Activated naive CD4-positive, alpha-beta T cell treated with anti-CD3 and anti-CD28 coated beads, Interleukin-2, amount 50 U/mL, for 24 hours (primary cell): ENCODE measurements around the gene MSRB3.
"Not testable (repeated sequence)": the region's sequence is repeated elsewhere in the genome, so short reads cannot be mapped to it uniquely, and the experiment has no call there.

Experiments used
- H3K27ac Mint-ChIP-seq: one replicate; pipeline ENCODE4 v1.8.0; 2021; ENCODE audit warnings: mild to moderate bottlenecking, mixed read lengths
- H3K27me3 Mint-ChIP-seq: one replicate; pipeline ENCODE4 v1.8.0; 2021; ENCODE audit warnings: mixed read lengths
- H3K36me3 Mint-ChIP-seq: one replicate; pipeline ENCODE4 v1.8.0; 2021; ENCODE audit warnings: mixed read lengths
- H3K4me1 Mint-ChIP-seq: one replicate; pipeline ENCODE4 v1.8.0; 2021; ENCODE audit warnings: mixed read lengths
- H3K4me3 Mint-ChIP-seq: one replicate; pipeline ENCODE4 v1.8.0; 2021; ENCODE audit warnings: mild to moderate bottlenecking, mixed read lengths
- H3K9me3 Mint-ChIP-seq: one replicate; pipeline ENCODE4 v1.8.0; 2021; ENCODE audit warnings: mixed read lengths

MSRB3 gene

GRCh38 chr12:65306366-65307168, 28.1 kb downstream of the MSRB3 start:
- Mint-ChIP-seq H3K4me1 (peaks cover 3% of the 10 kb centered on the region), H3K4me3 (no peak overlapping the region), H3K27ac (no peak overlapping the region), H3K36me3 (no peaks in the 10 kb centered on the region), H3K27me3 (peaks cover 14% of the 10 kb centered on the region), H3K9me3 (no peaks in the 10 kb centered on the region)

GRCh38 chr12:65307169-65307501, 28.7 kb downstream of the MSRB3 start:
- Mint-ChIP-seq H3K36me3 (no peaks in the 10 kb centered on the region), H3K4me1 (peaks cover 3% of the 10 kb centered on the region), H3K9me3 (no peaks in the 10 kb centered on the region), H3K27me3 (peaks cover 13% of the 10 kb centered on the region), H3K27ac (no peak overlapping the region), H3K4me3 (no peak overlapping the region)

- H3K4me3 Mint-ChIP-seq = no peak overlapping the region
- peaks cover 13% of the 10 kb centered on the region for H3K27me3 Mint-ChIP-seq
Observed at GRCh38 chr12:65308006-65308405, 29.5 kb downstream of the MSRB3 start.

GRCh38 chr12:65308601-65309071, 30.2 kb downstream of the MSRB3 start:
- H3K36me3 Mint-ChIP-seq = no peaks in the 10 kb centered on the region
- H3K4me1 Mint-ChIP-seq = peaks cover 3% of the 10 kb centered on the region
- H3K27me3 Mint-ChIP-seq = peaks cover 11% of the 10 kb centered on the region
- no peak overlapping the region for H3K4me3 Mint-ChIP-seq
- H3K9me3 Mint-ChIP-seq = no peaks in the 10 kb centered on the region
- no peak overlapping the region for H3K27ac Mint-ChIP-seq

More at GRCh38 chr12:65308006-65308405, 29.5 kb downstream of the MSRB3 start:
- Mint-ChIP-seq H3K9me3 (no peaks in the 10 kb centered on the region), H3K27ac (no peak overlapping the region), H3K4me1 (peaks cover 3% of the 10 kb centered on the region), H3K36me3 (no peaks in the 10 kb centered on the region)

- Mint-ChIP-seq H3K4me3 (no peak overlapping the region), H3K27ac (peak overlapping the region; percentile 8), H3K27me3 (peaks cover 5% of the 10 kb centered on the region), H3K9me3 (no peaks in the 10 kb centered on the region), H3K4me1 (peaks cover 3% of the 10 kb centered on the region), H3K36me3 (no peaks in the 10 kb centered on the region)
Observed at GRCh38 chr12:65311260-65311659, 32.8 kb downstream of the MSRB3 start.

- no peaks in the 10 kb centered on the region for H3K9me3 Mint-ChIP-seq
- H3K27ac Mint-ChIP-seq = no peak overlapping the region
- H3K36me3 Mint-ChIP-seq = no peaks in the 10 kb centered on the region
- no peak overlapping the region for H3K4me3 Mint-ChIP-seq
- no peaks in the 10 kb centered on the region for H3K4me1 Mint-ChIP-seq
- H3K27me3 Mint-ChIP-seq = peaks cover 2% of the 10 kb centered on the region
Observed at GRCh38 chr12:65313719-65314317, 35.3 kb downstream of the MSRB3 start.

GRCh38 chr12:65315238-65315637, 36.8 kb downstream of the MSRB3 start:
- H3K4me1 Mint-ChIP-seq, H3K4me3 Mint-ChIP-seq, H3K36me3 Mint-ChIP-seq, H3K27ac Mint-ChIP-seq, H3K27me3 Mint-ChIP-seq, H3K9me3 Mint-ChIP-seq: not testable (repeated sequence)

GRCh38 chr12:65318186-65318685, 39.8 kb downstream of the MSRB3 start:
- Mint-ChIP-seq H3K27me3 (peaks cover 13% of the 10 kb centered on the region), H3K27ac (no peak overlapping the region), H3K4me3 (no peak overlapping the region)

GRCh38 chr12:65319688-65320200, 41.3 kb downstream of the MSRB3 start:
- no peaks in the 10 kb centered on the region for H3K9me3 Mint-ChIP-seq
- no peak overlapping the region for H3K27ac Mint-ChIP-seq
- H3K27me3 Mint-ChIP-seq = peaks cover 16% of the 10 kb centered on the region
- no peak overlapping the region for H3K4me3 Mint-ChIP-seq
- H3K4me1 Mint-ChIP-seq = no peaks in the 10 kb centered on the region
- H3K36me3 Mint-ChIP-seq = no peaks in the 10 kb centered on the region

More at GRCh38 chr12:65318186-65318685, 39.8 kb downstream of the MSRB3 start:
- Mint-ChIP-seq H3K4me1 (no peaks in the 10 kb centered on the region), H3K36me3 (no peaks in the 10 kb centered on the region), H3K9me3 (no peaks in the 10 kb centered on the region)

- no peaks in the 10 kb centered on the region for H3K9me3 Mint-ChIP-seq
- no peak overlapping the region for H3K4me3 Mint-ChIP-seq
- no peaks in the 10 kb centered on the region for H3K36me3 Mint-ChIP-seq
- no peak overlapping the region for H3K27ac Mint-ChIP-seq
- H3K4me1 Mint-ChIP-seq = no peaks in the 10 kb centered on the region
- peaks cover 16% of the 10 kb centered on the region for H3K27me3 Mint-ChIP-seq
Observed at GRCh38 chr12:65323070-65323469, 44.6 kb downstream of the MSRB3 start.

- no peaks in the 10 kb centered on the region for H3K36me3 Mint-ChIP-seq
- H3K4me1 Mint-ChIP-seq = no peaks in the 10 kb centered on the region
- no peaks in the 10 kb centered on the region for H3K9me3 Mint-ChIP-seq
- no peak overlapping the region for H3K4me3 Mint-ChIP-seq
- H3K27me3 Mint-ChIP-seq = peaks cover 17% of the 10 kb centered on the region
- H3K27ac Mint-ChIP-seq = no peak overlapping the region
Observed at GRCh38 chr12:65324056-65324455, 45.6 kb downstream of the MSRB3 start.

GRCh38 chr12:65324551-65324950, 46.1 kb downstream of the MSRB3 start:
- H3K4me1 Mint-ChIP-seq = no peaks in the 10 kb centered on the region
- no peak overlapping the region for H3K27ac Mint-ChIP-seq
- no peaks in the 10 kb centered on the region for H3K36me3 Mint-ChIP-seq
- H3K27me3 Mint-ChIP-seq = peaks cover 14% of the 10 kb centered on the region
- H3K9me3 Mint-ChIP-seq = no peaks in the 10 kb centered on the region
- H3K4me3 Mint-ChIP-seq = no peak overlapping the region

- Mint-ChIP-seq H3K36me3 (no peaks in the 10 kb centered on the region), H3K4me1 (no peaks in the 10 kb centered on the region), H3K27me3 (peaks cover 14% of the 10 kb centered on the region), H3K9me3 (no peaks in the 10 kb centered on the region), H3K27ac (no peak overlapping the region), H3K4me3 (no peak overlapping the region)
Observed at GRCh38 chr12:65325183-65325582, 46.7 kb downstream of the MSRB3 start.

GRCh38 chr12:65326616-65327015, 48.1 kb downstream of the MSRB3 start:
- Mint-ChIP-seq H3K36me3 (no peaks in the 10 kb centered on the region), H3K4me3 (no peak overlapping the region), H3K9me3 (no peaks in the 10 kb centered on the region)

GRCh38 chr12:65327207-65328076, 49.0 kb downstream of the MSRB3 start:
- Mint-ChIP-seq H3K4me3 (no peak overlapping the region), H3K9me3 (no peaks in the 10 kb centered on the region), H3K27ac (no peak overlapping the region), H3K36me3 (no peaks in the 10 kb centered on the region), H3K27me3 (peaks cover 12% of the 10 kb centered on the region), H3K4me1 (no peaks in the 10 kb centered on the region)

More at GRCh38 chr12:65326616-65327015, 48.1 kb downstream of the MSRB3 start:
- H3K4me1 Mint-ChIP-seq = no peaks in the 10 kb centered on the region
- H3K27me3 Mint-ChIP-seq = peaks cover 12% of the 10 kb centered on the region
- H3K27ac Mint-ChIP-seq = no peak overlapping the region
